ENCODE results near the gene POC1A. TPM values are rescaled to one million over a fixed set of nuclear protein-coding genes. Genes with fewer than 3 reads are reported as not detected.
A peak's percentile ranks its signal among the peaks of the same experiment; 100 is the strongest.

Gene POC1A
- total and polyA plus RNA-seq, 2 of the 4 experiments (the other 2 are of a cell fraction) = 10.6 to 11.5 TPM

- H3K4me2 ChIP-seq (ENCODE audit: low read depth, low read length) = no peak overlapping the region
- no peak overlapping the region for H2BK15ac ChIP-seq (ENCODE audit: low read depth, low read length)
- no peaks in the 10 kb centered on the region for H3K9me1 ChIP-seq (ENCODE audit: insufficient read depth, low read length)
- intact Hi-C loops (cut with micrococcal nuclease) = no loop called here
- no peak overlapping the region for H3K14ac ChIP-seq (replicated peaks; ENCODE audit: low read depth, low read length)
- no peaks in the 10 kb centered on the region; the same call in 1 of the 2 replicates for H4K20me1 ChIP-seq (ENCODE audit: insufficient read depth, low read length)
- H3K4me3 ChIP-seq (ENCODE audit: insufficient read depth, low read depth, low read length) = no peak overlapping the region
- H3K56ac ChIP-seq (ENCODE audit: extremely low read depth, insufficient read depth, low read length) = no peak overlapping the region
- H3K23ac ChIP-seq (ENCODE audit: low read depth, low read length) = no peak overlapping the region
- no peak overlapping the region for H4K8ac ChIP-seq (ENCODE audit: low read depth in 2 of 2, low read length in 2 of 2)
- H3K27me3 ChIP-seq (ENCODE audit: control insufficient read depth, insufficient read depth, low read length) = no peaks in the 10 kb centered on the region; the same call in 1 of the 2 replicates
- no peak overlapping the region for H2AK9ac ChIP-seq (replicated peaks; ENCODE audit: low read depth, low read length, poor library complexity)
- 100% methylated on average over 2 of the region's 4 CpGs; no CpG with 5 or more reads in 1 of the 2 experiments for WGBS, 2 experiments (ENCODE audit: extremely low coverage in 2 of 2, insufficient read length in 1 of 2)
- ChIA-PET CTCF (no interaction called here), POLR2A (ENCODE audit: unreplicated experiment) (interaction anchor here (0.6 kb wide), 1 partner anchor 42 kb away, joined by 8 read pairs; no protein-coding TSS in a partner anchor)
- no TSS peak for BruUV-seq (replicated peaks)
- H2AK5ac ChIP-seq (ENCODE audit: low read depth, low read length) = no peak overlapping the region
- no peak overlapping the region for H3K9ac ChIP-seq (ENCODE audit: low read depth, low read length)
- H3K79me1 ChIP-seq (ENCODE audit: low read depth in 1 of 2, low read length in 2 of 2) = no peaks in the 10 kb centered on the region
- dilution Hi-C loops (cut with HindIII; ENCODE audit: low sequenced_read_pairs, unreplicated experiment) = no loop called here
- no peaks in the 10 kb centered on the region for H3K36me3 ChIP-seq (ENCODE audit: control insufficient read depth, insufficient read depth, low read length)
- TF ChIP-seq CTCF (conservative IDR thresholded peaks at IDR 0.05; ENCODE audit: low read depth, low read length) (no peak), FOS (IDR thresholded peaks at IDR 0.05; ENCODE audit: low read depth, low read length) (no peak), RCOR1 (IDR thresholded peaks at IDR 0.05; ENCODE audit: insufficient replicate concordance, low read length) (no peak), RFX5 (IDR thresholded peaks at IDR 0.05; ENCODE audit: low read depth, low read length) (no peak), CHD1 (IDR thresholded peaks at IDR 0.05; ENCODE audit: low read depth, low read length) (no peak), POLR2A (IDR thresholded peaks at IDR 0.05; ENCODE audit: low read depth, low read length) (no peak), MXI1 (IDR thresholded peaks at IDR 0.05; ENCODE audit: borderline replicate concordance, low read depth, low read length) (no peak), RAD21 (IDR thresholded peaks at IDR 0.05; ENCODE audit: low read length) (no peak), USF2 (IDR thresholded peaks at IDR 0.05; ENCODE audit: low read depth, low read length) (no peak), BHLHE40 (IDR thresholded peaks at IDR 0.05; ENCODE audit: low read depth, low read length) (no peak), MAZ (IDR thresholded peaks at IDR 0.05; ENCODE audit: borderline replicate concordance, low read depth, low read length) (no peak), SMC3 (IDR thresholded peaks at IDR 0.05; ENCODE audit: low read depth, low read length) (no peak), NFE2L2 (IDR thresholded peaks at IDR 0.05; ENCODE audit: low read depth, low read length) (no peak), CEBPB (IDR thresholded peaks at IDR 0.05; ENCODE audit: low read depth, low read length) (no peak)
- no peak for DNase-seq
- no peak overlapping the region; the same call in 1 of the 2 replicates for H3K18ac ChIP-seq (ENCODE audit: low read depth, low read length)
- no peak overlapping the region for H2AFZ ChIP-seq (replicated peaks; ENCODE audit: low read length, poor library complexity)
- H2BK120ac ChIP-seq (ENCODE audit: low read depth, low read length) = no peak overlapping the region
- H4K5ac ChIP-seq (ENCODE audit: low read depth, low read length) = peak overlapping the region; percentile 16; the same call in 1 of the 2 replicates
- peaks cover 11% of the 10 kb centered on the region for H3K4me1 ChIP-seq (ENCODE audit: control insufficient read depth, insufficient read depth, low read length)
- no peak overlapping the region for H2BK20ac ChIP-seq (ENCODE audit: low read depth, low read length)
- H3K9me3 ChIP-seq (ENCODE audit: control insufficient read depth, insufficient read depth, low read length) = no peaks in the 10 kb centered on the region
- no peak overlapping the region for H2BK5ac ChIP-seq (ENCODE audit: low read depth, low read length, poor library complexity, severe bottlenecking)
- no peak overlapping the region for H3K4ac ChIP-seq (ENCODE audit: low read depth, low read length)
- H3K27ac ChIP-seq (ENCODE audit: insufficient read depth, low read length) = no peak overlapping the region
- ATAC-seq (ENCODE audit: low read depth) = no peak
- no peak overlapping the region for H4K91ac ChIP-seq (ENCODE audit: insufficient read depth, low read depth, low read length)
- in situ Hi-C loops (cut with MboI; ENCODE audit: low sequenced_read_pairs) = no loop called here
These were observed 86.7 kb downstream of the POC1A start for GRCh38 chr3:52067526-52067925.

Data from IMR-90 (cell line).